Kidney (tissue), 14 donors: ENCODE measurements around the gene RNF181. TPM values are rescaled to one million over a fixed set of nuclear protein-coding genes. Genes with fewer than 3 reads are reported as not detected.
"Not testable (repeated sequence)": the region's sequence is repeated elsewhere in the genome, so short reads cannot be mapped to it uniquely, and the experiment has no call there.

Experiments
- DNase-seq, 5 donors: peaks; one replicate each; pipeline ENCODE4 v3.0.0-alpha.2; 2013 to 2020
- FAIRE-seq: peaks from 2 replicates; lab custom pipeline; 2012; peaks lifted over from hg19 to GRCh38; lab: Jason Lieb, UNC
- H3K27ac ChIP-seq, 2 donors: one replicate each; pipeline ENCODE4 v1.7.0; 2013; ENCODE audit warnings: low read depth in 2 of 2, low read length in 2 of 2, inconsistent platforms in 1 of 2
- H3K27me3 ChIP-seq: one replicate; pipeline ENCODE4 v1.7.1; 2013; ENCODE audit warnings: low read length, inconsistent platforms; ENCODE audit not compliant: control insufficient read depth, insufficient read depth
- H3K36me3 ChIP-seq, 3 donors: one replicate each; pipeline versions ENCODE4 v1.7.0 to v1.7.1; 2013; ENCODE audit warnings: low read length in 3 of 3, control low read depth in 1 of 3, inconsistent platforms in 1 of 3; ENCODE audit not compliant: insufficient read depth in 3 of 3, control insufficient read depth in 2 of 3
- H3K4me1 ChIP-seq, 3 donors: one replicate each; pipeline versions ENCODE4 v1.7.0 to v1.7.1; 2013; ENCODE audit warnings: low read length in 3 of 3, inconsistent platforms in 1 of 3, low read depth in 1 of 3; ENCODE audit not compliant: control insufficient read depth in 2 of 3, insufficient read depth in 2 of 3
- H3K4me3 ChIP-seq, 3 donors: one replicate each; pipeline versions ENCODE4 v1.7.0 to v1.8.1; 2013; ENCODE audit warnings: low read length in 3 of 3, control low read depth in 1 of 3, inconsistent platforms in 1 of 3
- H3K9ac ChIP-seq, 3 donors: one replicate each; pipeline versions ENCODE4 v1.7.0 to v1.7.1; 2013; ENCODE audit warnings: low read length in 3 of 3, control low read depth in 1 of 3, inconsistent platforms in 1 of 3
- H3K9me3 ChIP-seq, 3 donors: one replicate each; pipeline versions ENCODE4 v1.7.0 to v1.7.1; 2013; ENCODE audit warnings: low read length in 3 of 3, control low read depth in 1 of 3, inconsistent platforms in 1 of 3; ENCODE audit not compliant: control insufficient read depth in 2 of 3, insufficient read depth in 1 of 3
- intact Hi-C: fragments of 100-400 bp; cut with DNase I; formaldehyde crosslinking; loops from one replicate; pipeline ENCODE4 v1.11.1; 2022
- polyA plus RNA-seq: library from polyadenylated mRNA; stranded (reverse); fragments of 350-450 nt; fragmentation: Illumina TruSeq; extraction: RNeasy Lipid Tissue Mini Kit (QIAGEN cat#74804); gene quantifications from one replicate; pipeline ENCODE4 v1.2.3, GENCODE V29; 2014; ENCODE audit warnings: low read depth, low replicate concordance; ENCODE audit not compliant: insufficient read depth
- total RNA-seq: library from RNA; stranded (reverse); fragmentation: NEBNext Ultra II Directional; extraction: Animal tissue kit (Norgen Biotek cat#: 25700); gene quantifications from one replicate; pipeline ENCODE4 v1.2.1, GENCODE V29; 2021
- TF ChIP-seq, protein P1 (sequence below): IDR thresholded peaks from 3 replicates; pipeline ENCODE4 v1.5.1; 2012; ENCODE audit warnings: mild to moderate bottlenecking, moderate library complexity, borderline replicate concordance; ENCODE audit not compliant: insufficient read depth; ENCODE audit errors: extremely low read depth
- donor health status: control.
- donor health status: control.
- donor health status: control.
- donor health status: control.
- donor health status: control.
- donor health status: DM: yes; HTN: yes; CAD: no.
- donor health status: Normal renal cell carcinoma (clear cell type).

The RNF181 gene
- total and polyA plus RNA-seq, 2 donors from 2014 or later, result 89.9 to 407 TPM

DNA sequence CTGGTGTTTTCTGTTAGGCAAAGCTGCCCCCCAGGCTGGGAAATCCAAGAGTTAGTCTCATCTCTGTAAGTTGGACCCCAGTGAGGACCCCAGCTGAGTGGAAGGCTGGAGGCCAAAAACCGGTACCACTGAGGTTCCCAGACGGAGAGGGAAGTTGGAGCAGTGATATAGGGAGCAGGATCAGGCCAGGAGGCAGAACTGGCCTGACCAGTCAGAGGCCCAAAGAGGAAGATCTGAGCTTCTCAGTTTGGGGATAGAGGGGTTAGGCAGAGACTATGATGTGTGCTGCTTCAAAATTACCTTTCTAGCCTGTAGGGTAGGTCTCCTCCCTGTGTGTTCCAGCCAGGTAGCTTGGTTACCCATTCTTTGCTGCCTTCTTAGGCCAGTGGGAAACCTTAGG, 4.6 kb upstream of the RNF181 start:
- Histone ChIP-seq H3K9me3 (no peaks in the 10 kb centered on the region), H3K4me3 (no peak overlapping the region), H3K4me1 (peaks cover 0 to 32% (median 11%) of the 10 kb centered on the region in 3 donors), H3K9ac (no peak overlapping the region), H3K27ac (peak overlapping the region; percentile 43 to 71), H3K27me3 (no peaks in the 10 kb centered on the region), H3K36me3 (no peaks in the 10 kb centered on the region)
- TF ChIP-seq, protein P1, sequence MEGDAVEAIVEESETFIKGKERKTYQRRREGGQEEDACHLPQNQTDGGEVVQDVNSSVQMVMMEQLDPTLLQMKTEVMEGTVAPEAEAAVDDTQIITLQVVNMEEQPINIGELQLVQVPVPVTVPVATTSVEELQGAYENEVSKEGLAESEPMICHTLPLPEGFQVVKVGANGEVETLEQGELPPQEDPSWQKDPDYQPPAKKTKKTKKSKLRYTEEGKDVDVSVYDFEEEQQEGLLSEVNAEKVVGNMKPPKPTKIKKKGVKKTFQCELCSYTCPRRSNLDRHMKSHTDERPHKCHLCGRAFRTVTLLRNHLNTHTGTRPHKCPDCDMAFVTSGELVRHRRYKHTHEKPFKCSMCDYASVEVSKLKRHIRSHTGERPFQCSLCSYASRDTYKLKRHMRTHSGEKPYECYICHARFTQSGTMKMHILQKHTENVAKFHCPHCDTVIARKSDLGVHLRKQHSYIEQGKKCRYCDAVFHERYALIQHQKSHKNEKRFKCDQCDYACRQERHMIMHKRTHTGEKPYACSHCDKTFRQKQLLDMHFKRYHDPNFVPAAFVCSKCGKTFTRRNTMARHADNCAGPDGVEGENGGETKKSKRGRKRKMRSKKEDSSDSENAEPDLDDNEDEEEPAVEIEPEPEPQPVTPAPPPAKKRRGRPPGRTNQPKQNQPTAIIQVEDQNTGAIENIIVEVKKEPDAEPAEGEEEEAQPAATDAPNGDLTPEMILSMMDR, result no peak
- FAIRE-seq (no peak), DNase-seq (no peak)
- intact Hi-C loops, result no loop called here

DNA sequence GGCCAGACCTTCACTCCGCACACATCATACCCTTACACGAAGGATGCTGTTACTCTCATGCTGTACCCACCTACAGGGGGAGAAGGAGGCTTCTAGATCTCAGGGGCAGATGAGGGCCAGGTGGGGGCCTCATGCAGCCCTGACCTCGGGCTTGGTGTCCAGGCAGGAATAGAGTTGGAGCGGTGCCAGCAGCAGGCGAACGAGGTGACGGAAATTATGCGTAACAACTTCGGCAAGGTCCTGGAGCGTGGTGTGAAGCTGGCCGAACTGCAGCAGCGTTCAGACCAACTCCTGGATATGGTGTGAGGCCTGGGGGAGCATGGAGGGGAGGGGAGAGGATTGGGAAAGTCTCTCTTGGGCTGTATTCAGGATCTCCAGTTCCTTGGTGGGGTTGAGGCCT, 4.0 kb upstream of the RNF181 start:
- no peaks in the 10 kb centered on the region for H3K27me3 ChIP-seq
- intact Hi-C loops, result no loop called here
- peaks cover 0 to 36% (median 14%) of the 10 kb centered on the region in 3 donors for H3K4me1 ChIP-seq
- TF ChIP-seq, protein P1, result no peak
- no peak overlapping the region for H3K9ac ChIP-seq
- peak overlapping the region; percentile 66 to 71 for H3K27ac ChIP-seq
- no peaks in the 10 kb centered on the region for H3K9me3 ChIP-seq
- DNase-seq, result no peak
- FAIRE-seq, result no peak
- H3K4me3 ChIP-seq, result no peak overlapping the region
- peaks cover 0 to under 1% (median 0%) of the 10 kb centered on the region in 3 donors for H3K36me3 ChIP-seq

DNA sequence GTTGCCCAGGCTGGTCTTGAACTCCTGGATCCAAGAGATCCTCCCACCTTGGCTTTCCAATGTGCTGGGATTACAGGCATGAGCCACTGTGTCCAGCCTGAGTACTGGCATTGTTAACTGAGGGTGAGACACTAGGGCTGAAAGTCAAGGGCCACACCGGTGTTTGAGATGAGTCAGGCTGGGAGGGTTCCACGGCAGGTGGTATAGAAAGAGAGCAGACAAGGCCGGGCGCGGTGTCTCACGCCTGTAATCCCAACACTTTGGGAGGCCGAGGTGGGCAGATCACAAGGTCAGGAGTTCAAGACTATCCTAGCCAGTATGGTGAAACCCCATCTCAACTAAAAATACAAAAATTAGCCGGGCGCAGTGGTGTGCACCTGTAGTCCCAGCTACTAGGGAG, 3.2 kb upstream of the RNF181 start:
- DNase-seq, intact Hi-C loops, H3K36me3 ChIP-seq, H3K9ac ChIP-seq, H3K27ac ChIP-seq, H3K27me3 ChIP-seq, FAIRE-seq, H3K9me3 ChIP-seq, H3K4me3 ChIP-seq: not testable (repeated sequence)
- peaks cover 0 to 43% (median 21%) of the 10 kb centered on the region in 3 donors for H3K4me1 ChIP-seq

DNA sequence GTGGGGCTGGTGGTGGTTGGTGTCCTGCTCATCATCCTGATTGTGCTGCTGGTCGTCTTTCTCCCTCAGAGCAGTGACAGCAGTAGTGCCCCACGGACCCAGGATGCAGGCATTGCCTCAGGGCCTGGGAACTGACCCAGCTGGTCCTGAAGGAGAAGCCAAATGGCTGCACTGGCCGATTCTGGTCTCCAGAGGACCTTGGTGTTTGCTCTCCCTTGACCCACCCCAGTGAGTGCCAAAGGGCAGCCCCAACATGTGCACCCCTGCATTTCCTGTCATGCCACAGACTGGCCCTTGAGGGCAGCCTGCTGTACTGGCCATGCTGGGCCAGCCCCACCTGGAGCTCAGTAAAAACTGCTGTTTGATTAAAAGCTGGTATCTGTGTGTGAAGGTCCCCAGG, 2.5 kb upstream of the RNF181 start:
- H3K9me3 ChIP-seq, result no peaks in the 10 kb centered on the region
- peaks cover 0 to 41% (median 25%) of the 10 kb centered on the region in 3 donors for H3K4me1 ChIP-seq
- DNase-seq (no peak), FAIRE-seq (no peak)
- intact Hi-C loops, result no loop called here
- no peak overlapping the region for H3K9ac ChIP-seq
- no peak overlapping the region for H3K4me3 ChIP-seq
- TF ChIP-seq, protein P1, result no peak
- H3K27me3 ChIP-seq, result no peaks in the 10 kb centered on the region
- no peak overlapping the region for H3K27ac ChIP-seq
- peaks cover 0 to 11% (median 3%) of the 10 kb centered on the region in 3 donors for H3K36me3 ChIP-seq
